ENCODE measurements around the gene GPR45. TPM values are rescaled to one million over a fixed set of nuclear protein-coding genes. Genes with fewer than 3 reads are reported as not detected.
A peak's percentile ranks its signal among the peaks of the same experiment; 100 is the strongest.

GPR45 gene
- total RNA-seq, result 0.30 TPM in 1 of 2 replicates, not detected in the other
- long read RNA-seq, result 0 reads

DNA sequence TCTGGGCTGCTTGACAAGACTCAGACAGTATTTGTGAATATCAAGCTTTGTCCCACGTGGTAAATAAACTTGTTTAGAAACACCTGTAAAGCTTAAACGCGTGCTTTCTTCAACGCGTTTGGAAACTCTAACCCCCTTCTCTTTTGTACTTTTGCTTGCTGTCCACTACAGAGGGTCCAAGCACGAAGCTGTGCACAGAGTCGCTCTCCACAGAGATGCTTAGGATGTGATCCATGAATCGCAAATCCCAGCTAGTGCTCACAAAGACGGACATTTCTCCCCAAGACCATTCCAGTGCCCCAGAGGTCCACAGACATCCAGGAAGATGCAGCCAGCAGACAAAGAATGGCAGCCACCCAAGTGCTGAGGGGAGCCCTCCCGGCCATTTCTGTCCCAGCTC is at the start of gene GPR45:
TSS of gene GPR45 (plus strand) at position 301 of the 400 bp plus-strand sequence. CDS start 116 bp downstream, outside the sequence.
- Mint-ChIP-seq H3K9me3 (no peaks in the 10 kb centered on the region), H3K27ac (ENCODE audit: unreplicated experiment) (no peak within 1 kb of the TSS), H3K27me3 (ENCODE audit: low read depth) (no peaks in the 10 kb centered on the region), H3K4me3 (no peak within 1 kb of the TSS), H3K4me1 (no peaks in the 10 kb centered on the region), H3K36me3 (ENCODE audit: low read depth) (no peaks in the 10 kb centered on the region)
- DNase-seq (ENCODE audit: low read depth, low spot score), result no peak
- TF ChIP-seq, protein P1, sequence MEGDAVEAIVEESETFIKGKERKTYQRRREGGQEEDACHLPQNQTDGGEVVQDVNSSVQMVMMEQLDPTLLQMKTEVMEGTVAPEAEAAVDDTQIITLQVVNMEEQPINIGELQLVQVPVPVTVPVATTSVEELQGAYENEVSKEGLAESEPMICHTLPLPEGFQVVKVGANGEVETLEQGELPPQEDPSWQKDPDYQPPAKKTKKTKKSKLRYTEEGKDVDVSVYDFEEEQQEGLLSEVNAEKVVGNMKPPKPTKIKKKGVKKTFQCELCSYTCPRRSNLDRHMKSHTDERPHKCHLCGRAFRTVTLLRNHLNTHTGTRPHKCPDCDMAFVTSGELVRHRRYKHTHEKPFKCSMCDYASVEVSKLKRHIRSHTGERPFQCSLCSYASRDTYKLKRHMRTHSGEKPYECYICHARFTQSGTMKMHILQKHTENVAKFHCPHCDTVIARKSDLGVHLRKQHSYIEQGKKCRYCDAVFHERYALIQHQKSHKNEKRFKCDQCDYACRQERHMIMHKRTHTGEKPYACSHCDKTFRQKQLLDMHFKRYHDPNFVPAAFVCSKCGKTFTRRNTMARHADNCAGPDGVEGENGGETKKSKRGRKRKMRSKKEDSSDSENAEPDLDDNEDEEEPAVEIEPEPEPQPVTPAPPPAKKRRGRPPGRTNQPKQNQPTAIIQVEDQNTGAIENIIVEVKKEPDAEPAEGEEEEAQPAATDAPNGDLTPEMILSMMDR (conservative IDR thresholded peaks at IDR 0.05), result no peak

DNA sequence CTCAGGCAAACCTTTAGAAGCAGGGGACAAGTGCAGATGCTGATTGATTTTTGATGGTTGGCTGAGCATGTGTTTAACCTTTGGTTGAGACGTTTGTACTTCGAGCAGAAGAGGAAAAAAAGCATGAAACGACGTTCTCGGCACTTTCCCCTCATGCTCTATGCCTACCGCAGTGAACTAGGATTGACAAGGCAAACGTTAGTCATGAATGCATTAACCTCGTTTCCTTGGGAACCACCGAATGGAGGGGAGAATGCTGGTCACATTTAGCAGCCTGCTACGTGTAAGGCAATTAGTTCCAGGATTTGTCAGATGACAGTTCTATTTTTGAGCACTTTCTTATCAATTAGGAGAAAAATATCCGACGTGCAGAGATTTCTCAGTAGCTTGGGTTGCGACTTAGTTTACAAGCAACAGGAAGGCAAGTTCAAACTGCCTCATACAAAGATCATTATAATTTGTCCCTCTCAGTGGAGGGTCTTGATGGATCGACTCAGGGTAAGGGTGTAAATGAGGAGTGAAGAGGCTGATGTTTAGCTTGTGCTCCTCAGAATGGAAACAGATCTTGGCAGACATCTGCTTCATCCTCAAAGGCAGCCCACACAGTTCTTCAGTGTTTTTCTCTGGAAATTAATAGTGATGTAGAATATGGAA is 47.4 kb upstream of the GPR45 start:
- DNase-seq (ENCODE audit: low read depth, low spot score), result peak; percentile 18
- Mint-ChIP-seq H3K4me1 (peaks cover 10% of the 10 kb centered on the region), H3K4me3 (peak overlapping the region; percentile 38)

GRCh38 chr2:105196651-105197050 is 44.9 kb upstream of the GPR45 start:
- TF ChIP-seq, protein P1 (conservative IDR thresholded peaks at IDR 0.05), result no peak
- DNase-seq (ENCODE audit: low read depth, low spot score), result no peak
- peaks cover 2% of the 10 kb centered on the region for H3K36me3 Mint-ChIP-seq (ENCODE audit: low read depth)
- H3K27ac Mint-ChIP-seq (ENCODE audit: unreplicated experiment), result no peak overlapping the region
- peaks cover 10% of the 10 kb centered on the region for H3K4me1 Mint-ChIP-seq
- peaks cover 41% of the 10 kb centered on the region for H3K27me3 Mint-ChIP-seq (ENCODE audit: low read depth)
- peaks cover 13% of the 10 kb centered on the region for H3K9me3 Mint-ChIP-seq
- H3K4me3 Mint-ChIP-seq, result no peak overlapping the region

More for the DNA sequence above, 47.4 kb upstream of the GPR45 start:
- Mint-ChIP-seq H3K27me3 (ENCODE audit: low read depth) (peaks cover 43% of the 10 kb centered on the region), H3K36me3 (ENCODE audit: low read depth) (no peaks in the 10 kb centered on the region), H3K9me3 (peaks cover 14% of the 10 kb centered on the region), H3K27ac (ENCODE audit: unreplicated experiment) (peak overlapping the region; percentile 46)
- TF ChIP-seq, protein P1 (conservative IDR thresholded peaks at IDR 0.05), result no peak

DNA sequence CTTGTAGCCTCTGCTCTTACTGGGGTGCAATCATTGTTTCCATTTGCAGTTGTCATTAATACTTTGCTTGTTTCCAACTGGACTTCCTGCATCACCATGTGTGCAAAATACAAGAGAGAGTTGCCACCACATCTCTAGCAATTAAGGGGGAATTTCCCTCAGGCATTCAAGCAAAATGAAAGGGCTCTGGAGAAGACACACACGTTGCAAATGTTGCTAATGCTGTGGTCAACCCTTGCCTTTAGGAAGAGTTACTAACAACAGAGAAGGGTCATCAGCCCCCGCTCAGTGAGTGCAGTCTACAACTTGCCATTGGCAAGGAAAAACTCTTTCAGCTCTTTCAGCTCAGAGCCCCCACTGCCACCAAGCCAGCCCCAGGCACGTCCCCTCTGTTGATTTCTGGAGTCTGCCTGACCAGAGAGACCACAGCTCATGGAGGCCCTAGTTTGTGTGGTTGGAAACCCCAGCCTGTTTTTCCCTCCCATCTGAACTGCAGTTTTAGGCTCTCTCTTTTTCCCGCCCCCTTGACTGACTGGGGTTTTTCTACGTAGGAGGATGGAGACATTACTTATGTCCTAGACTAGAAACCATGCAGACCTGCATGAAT is 25.9 kb upstream of the GPR45 start:
- H3K4me3 Mint-ChIP-seq, result no peak overlapping the region
- H3K27me3 Mint-ChIP-seq (ENCODE audit: low read depth), result no peaks in the 10 kb centered on the region
- no peaks in the 10 kb centered on the region for H3K36me3 Mint-ChIP-seq (ENCODE audit: low read depth)
- peaks cover 3% of the 10 kb centered on the region for H3K9me3 Mint-ChIP-seq
- H3K4me1 Mint-ChIP-seq, result no peaks in the 10 kb centered on the region
- H3K27ac Mint-ChIP-seq (ENCODE audit: unreplicated experiment), result no peak overlapping the region
- DNase-seq (ENCODE audit: low read depth, low spot score), result no peak
- TF ChIP-seq, protein P1 (conservative IDR thresholded peaks at IDR 0.05), result no peak

DNA sequence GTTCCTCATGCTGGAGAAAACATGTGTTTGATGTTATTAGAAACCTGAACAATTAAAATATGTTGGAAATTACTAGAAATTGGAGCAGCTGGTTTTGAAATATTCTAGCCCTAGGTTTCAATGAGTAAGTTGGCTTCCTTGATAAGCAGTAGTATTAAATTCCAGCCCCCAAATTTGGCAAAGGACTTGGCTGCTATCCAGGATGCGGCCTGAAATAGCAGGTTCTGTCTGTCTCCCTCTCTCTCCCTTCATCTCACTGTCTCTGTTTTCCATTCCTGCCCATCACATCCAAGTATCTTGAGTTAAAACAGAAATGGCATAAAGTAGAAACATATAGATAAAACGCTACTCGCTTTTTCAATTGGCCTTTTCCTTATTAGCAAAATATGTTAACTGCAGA is 20.9 kb upstream of the GPR45 start:
- no peak for DNase-seq (ENCODE audit: low read depth, low spot score)
- TF ChIP-seq, protein P1 (conservative IDR thresholded peaks at IDR 0.05), result no peak
- peaks cover 2% of the 10 kb centered on the region for H3K27me3 Mint-ChIP-seq (ENCODE audit: low read depth)
- H3K36me3 Mint-ChIP-seq (ENCODE audit: low read depth), result no peaks in the 10 kb centered on the region
- no peak overlapping the region for H3K4me3 Mint-ChIP-seq
- peaks cover 10% of the 10 kb centered on the region for H3K4me1 Mint-ChIP-seq
- H3K9me3 Mint-ChIP-seq, result no peaks in the 10 kb centered on the region
- H3K27ac Mint-ChIP-seq (ENCODE audit: unreplicated experiment), result no peak overlapping the region

Data from neural crest cell (in vitro differentiated cells).